ENCODE results near the gene POLR1B. TPM values are rescaled to one million over a fixed set of nuclear protein-coding genes. Genes with fewer than 3 reads are reported as not detected.
A peak's percentile ranks its signal among the peaks of the same experiment; 100 is the strongest.

POLR1B gene
- total and polyA plus RNA-seq, 2 experiments from 2014 or later, result 15.4 to 58.3 TPM

GRCh38 chr2:112542984-112543661 lies 858 bp downstream of the POLR1B start:
- no peak overlapping the region for H3K4me3 Mint-ChIP-seq
- H3K9me2 ChIP-seq (ENCODE audit: insufficient read depth), result no peaks in the 10 kb centered on the region
- H3K4me3 ChIP-seq, result peak overlapping the region; percentile 91
- H3K27me3 Mint-ChIP-seq (ENCODE audit: insufficient read depth, low read depth, poor library complexity), result peaks cover 2% of the 10 kb centered on the region
- DNase-seq (ENCODE audit: low spot score) (peak; percentile 27), ATAC-seq (peak; percentile 6)
- peak overlapping the region; percentile 97 for H2AFZ ChIP-seq
- no peaks in the 10 kb centered on the region for H3K27me3 ChIP-seq (ENCODE audit: insufficient read depth)
- H3K27ac ChIP-seq (ENCODE audit: low read depth), result no peak overlapping the region
- peaks cover 22% of the 10 kb centered on the region; the same call in 1 of the 2 replicates for H3K36me3 ChIP-seq (ENCODE audit: insufficient read depth)
- H3K36me3 Mint-ChIP-seq (ENCODE audit: low read depth), result peaks cover 16% of the 10 kb centered on the region
- H3K4me1 ChIP-seq (ENCODE audit: insufficient read depth), result 0 out of 2 replicates have a peak, but pooled peaks cover 9% of the 10 kb centered on the region
- TF ChIP-seq ZNF462 (CRISPR knock-in tag; IDR thresholded peaks at IDR 0.05) (no peak), CTCF (conservative IDR thresholded peaks at IDR 0.05; ENCODE audit: low read depth in 2 of 2) (peak in 1 of 2 experiments; percentile 16; a peak in 2 of 4 replicates)
- no peaks in the 10 kb centered on the region for H3F3A ChIP-seq (replicated peaks; ENCODE audit: low read depth)
- H3K4me1 Mint-ChIP-seq, result peaks cover 5% of the 10 kb centered on the region
- no peak overlapping the region for H3K27ac Mint-ChIP-seq
- no peaks in the 10 kb centered on the region for H3K9me3 Mint-ChIP-seq
- H4K20me1 ChIP-seq (replicated peaks; ENCODE audit: insufficient read depth), result peaks cover 29% of the 10 kb centered on the region
- H3K4me2 ChIP-seq, result peak overlapping the region; percentile 95
- H3K79me2 ChIP-seq (replicated peaks; ENCODE audit: insufficient read depth), result peaks cover 57% of the 10 kb centered on the region

All from GM23338 (cell line).